H1 (cell line): ENCODE results near the gene AIMP1.

ENCODE experiments used
- CBX5 ChIP-seq: fragments of 300-800, 300-1000 bp; sonication (generic); IDR thresholded peaks from 2 replicates; pipeline ENCODE4 v1.7.1; 2016; ENCODE audit warnings: antibody characterized with exemption, low read length, low read depth
- EP300 ChIP-seq, 2 experiments: IDR thresholded peaks; 1 replicate in 1 of 2; 2 replicates in 1 of 2; pipeline ENCODE4 v1.6.1; 2011 to 2012; ENCODE audit warnings: low read depth in 2 of 2, low read length in 2 of 2, mild to moderate bottlenecking in 2 of 2, borderline replicate concordance in 1 of 2, inconsistent platforms in 1 of 2, moderate library complexity in 1 of 2
- EZH2 ChIP-seq: fragments of 200-600 bp; sonication (generic); IDR thresholded peaks from 2 replicates; pipeline ENCODE4 v1.7.1; 2012; ENCODE audit warnings: low read depth, mild to moderate bottlenecking, moderate library complexity, low read length, inconsistent platforms; ENCODE audit not compliant: severe bottlenecking
- HDAC2 ChIP-seq, 2 experiments: fragments of 300-600 bp in 1 of 2; sonication (generic) in 1 of 2; IDR thresholded peaks; 2 replicates each; pipeline ENCODE4 v1.6.1; 2011 to 2012; ENCODE audit warnings: low read depth in 2 of 2, low read length in 2 of 2, mild to moderate bottlenecking in 2 of 2, moderate library complexity in 2 of 2, borderline replicate concordance in 1 of 2, inconsistent platforms in 1 of 2
- POLR2A ChIP-seq, 2 experiments: IDR thresholded peaks; 1 replicate in 1 of 2; 2 replicates in 1 of 2; pipeline ENCODE4 v1.6.1; 2011; ENCODE audit warnings: low read depth in 2 of 2, low read length in 2 of 2, mild to moderate bottlenecking in 2 of 2; ENCODE audit errors: control extremely low read depth in 1 of 2
- TF ChIP-seq, protein P1 (sequence below), 3 experiments: IDR thresholded peaks; 1 replicate in 2 of 3; 2 replicates in 1 of 3; pipeline versions ENCODE4 v1.5.1 to v1.6.1; 2011; ENCODE audit warnings: low read length in 3 of 3, mild to moderate bottlenecking in 3 of 3, inconsistent platforms in 2 of 3, low read depth in 1 of 3, moderate library complexity in 1 of 3; ENCODE audit not compliant: insufficient read depth in 1 of 3; ENCODE audit errors: control extremely low read depth in 1 of 3

DNA sequence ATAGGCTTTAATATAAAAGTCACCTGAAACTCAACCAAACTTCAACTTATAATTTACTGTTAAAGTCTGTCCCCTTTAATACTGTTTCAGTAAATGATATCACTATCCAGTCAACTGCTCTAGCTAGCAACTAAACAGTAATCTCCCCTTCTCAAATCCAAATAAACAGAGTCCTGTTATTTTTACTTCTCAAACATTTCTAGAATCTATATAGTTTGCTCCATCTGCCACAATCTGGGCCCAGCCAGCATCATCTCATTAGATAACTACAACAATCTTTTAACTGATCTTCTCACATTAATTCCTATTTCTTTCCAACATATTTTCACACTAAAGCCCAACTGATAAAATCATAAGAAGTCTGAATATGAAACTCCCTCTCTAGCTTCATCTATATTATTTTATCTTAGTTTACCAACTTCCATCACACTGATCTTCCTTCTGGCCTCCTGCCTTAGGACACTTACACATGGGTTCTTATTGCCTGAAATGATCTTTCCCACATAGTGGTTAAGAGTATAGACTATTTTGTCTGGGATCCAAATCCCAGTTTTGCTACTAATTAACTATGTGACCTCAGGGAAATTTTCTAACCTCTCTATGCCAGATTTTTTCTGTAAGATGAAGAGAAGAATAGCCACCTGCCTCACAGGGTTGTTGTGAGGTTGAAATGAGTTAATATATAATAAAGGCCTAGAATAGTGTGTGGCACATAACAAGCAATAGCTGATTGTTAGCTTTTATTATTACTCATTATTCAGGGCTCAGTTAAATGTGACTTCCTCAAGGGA lies 18.9 kb upstream of the AIMP1 start:
- TF ChIP-seq HDAC2 (IDR thresholded peaks at IDR 0.05; ENCODE audit: borderline replicate concordance in 1 of 2, low read depth in 2 of 2, low read length in 2 of 2) (no peak), POLR2A (IDR thresholded peaks at IDR 0.05; ENCODE audit: control extremely low read depth in 1 of 2, low read depth in 2 of 2, low read length in 2 of 2) (no peak), EZH2 (no peak), EP300 (IDR thresholded peaks at IDR 0.05; ENCODE audit: borderline replicate concordance in 1 of 2, low read depth in 2 of 2, low read length in 2 of 2) (no peak), CBX5 (no peak)
- TF ChIP-seq, protein P1, sequence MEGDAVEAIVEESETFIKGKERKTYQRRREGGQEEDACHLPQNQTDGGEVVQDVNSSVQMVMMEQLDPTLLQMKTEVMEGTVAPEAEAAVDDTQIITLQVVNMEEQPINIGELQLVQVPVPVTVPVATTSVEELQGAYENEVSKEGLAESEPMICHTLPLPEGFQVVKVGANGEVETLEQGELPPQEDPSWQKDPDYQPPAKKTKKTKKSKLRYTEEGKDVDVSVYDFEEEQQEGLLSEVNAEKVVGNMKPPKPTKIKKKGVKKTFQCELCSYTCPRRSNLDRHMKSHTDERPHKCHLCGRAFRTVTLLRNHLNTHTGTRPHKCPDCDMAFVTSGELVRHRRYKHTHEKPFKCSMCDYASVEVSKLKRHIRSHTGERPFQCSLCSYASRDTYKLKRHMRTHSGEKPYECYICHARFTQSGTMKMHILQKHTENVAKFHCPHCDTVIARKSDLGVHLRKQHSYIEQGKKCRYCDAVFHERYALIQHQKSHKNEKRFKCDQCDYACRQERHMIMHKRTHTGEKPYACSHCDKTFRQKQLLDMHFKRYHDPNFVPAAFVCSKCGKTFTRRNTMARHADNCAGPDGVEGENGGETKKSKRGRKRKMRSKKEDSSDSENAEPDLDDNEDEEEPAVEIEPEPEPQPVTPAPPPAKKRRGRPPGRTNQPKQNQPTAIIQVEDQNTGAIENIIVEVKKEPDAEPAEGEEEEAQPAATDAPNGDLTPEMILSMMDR (IDR thresholded peaks at IDR 0.05; ENCODE audit: control extremely low read depth in 1 of 3, insufficient read depth in 1 of 3, low read depth in 1 of 3, low read length in 3 of 3): no peak
